ENCODE results near the gene YPEL1.

DNA sequence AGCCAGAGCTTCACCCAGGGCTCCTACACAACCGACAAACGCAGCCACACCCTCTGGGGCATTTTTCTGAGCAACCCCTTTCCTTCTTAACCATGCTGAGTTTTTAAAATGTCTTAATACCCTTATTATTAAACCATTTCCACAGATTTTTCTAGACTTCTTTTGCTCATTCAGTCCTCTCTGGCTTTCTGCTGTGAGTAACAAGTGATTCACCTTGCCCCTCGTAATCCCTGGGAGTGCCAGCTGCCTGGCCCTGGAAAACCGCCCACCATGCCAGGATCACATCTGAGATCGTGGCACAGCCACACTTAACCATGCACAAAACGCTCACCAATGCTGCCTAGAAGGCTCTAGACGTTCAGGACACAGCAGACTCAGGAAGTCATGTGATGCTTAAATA lies 25.4 kb downstream of the YPEL1 start:
- TF ChIP-seq CTCF (conservative IDR thresholded peaks at IDR 0.05 in 1 of 2, IDR thresholded peaks at IDR 0.05 in 1 of 2; ENCODE audit: extremely low read depth in 1 of 2, insufficient read depth in 1 of 2, low read depth in 1 of 2, low read length in 2 of 2) (no peak), EZH2 (IDR thresholded peaks at IDR 0.05; ENCODE audit: borderline replicate concordance, low read length) (no peak)
